ENCODE data around the gene TAF1C. TPM values are rescaled to one million over a fixed set of nuclear protein-coding genes. Genes with fewer than 3 reads are reported as not detected.

The TAF1C gene
- polyA plus RNA-seq, 1 of the 3 experiments (the other 2 are of a cell fraction) = 49.3 TPM

DNA sequence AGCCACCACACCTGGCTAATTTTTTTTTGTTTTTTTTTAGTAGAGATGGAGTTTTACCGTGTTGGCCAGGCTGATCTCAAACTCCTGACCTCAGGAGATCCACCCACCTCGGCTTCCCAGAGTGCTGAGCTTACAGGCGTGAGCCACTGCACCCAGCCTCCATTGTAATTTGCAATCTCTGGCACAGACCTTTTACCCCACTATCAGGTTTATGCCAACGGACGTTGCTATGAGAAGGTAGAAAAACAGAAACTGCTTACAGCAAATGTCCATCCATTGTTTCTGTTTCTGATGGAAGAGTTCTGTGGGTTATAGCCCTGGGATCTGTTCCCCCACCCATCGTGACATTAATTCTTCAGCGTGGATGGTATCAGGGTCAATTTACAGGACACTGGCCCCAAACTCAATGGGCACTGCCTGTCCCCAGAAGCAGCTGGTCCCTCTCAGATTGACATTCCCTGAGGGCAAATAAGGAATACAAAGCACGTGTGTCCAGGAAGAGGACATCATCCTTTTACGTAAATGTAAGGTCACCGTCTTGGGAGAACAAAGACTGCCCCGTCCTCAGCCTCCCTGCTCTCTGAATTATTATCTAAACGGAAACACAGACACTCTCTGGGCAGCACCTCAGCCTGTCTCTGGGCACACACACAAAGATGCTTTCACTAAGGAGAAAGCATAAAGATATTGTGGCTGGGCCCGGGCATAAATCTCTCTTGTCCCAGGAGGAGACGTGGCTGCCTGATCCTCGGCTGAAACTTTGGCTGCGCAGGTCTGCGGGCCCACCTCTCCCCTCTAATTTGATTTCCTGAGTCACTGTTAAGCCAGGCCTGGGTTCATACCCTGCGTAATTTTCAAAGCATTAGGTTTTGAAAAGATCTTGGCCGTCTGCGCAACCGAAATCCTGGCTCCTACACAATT is 47.7 kb upstream of the TAF1C start:
- peak; percentile 70 for DNase-seq
- 73% methylated on average over 18 of the region's 21 CpGs for WGBS (ENCODE audit: low lambda C conversion rate)
- H3K79me2 ChIP-seq (ENCODE audit: insufficient read depth) = no peaks in the 10 kb centered on the region
- no peaks in the 10 kb centered on the region; the same call in 1 of the 2 replicates for H3K27me3 ChIP-seq (ENCODE audit: insufficient read depth)
- H2AFZ ChIP-seq (ENCODE audit: low read depth) = peak overlapping the region; percentile 56; the same call in 1 of the 2 replicates
- H3K9me2 ChIP-seq = no peaks in the 10 kb centered on the region
- no peak overlapping the region for H3K9ac ChIP-seq
- no peaks in the 10 kb centered on the region for H3F3A ChIP-seq (replicated peaks; ENCODE audit: insufficient read depth)
- H3K4me2 ChIP-seq = no peak overlapping the region
- no peak overlapping the region for H3K4me3 ChIP-seq (ENCODE audit: low read depth in 2 of 2, low read length in 1 of 2)
- no peaks in the 10 kb centered on the region for H4K20me1 ChIP-seq (ENCODE audit: insufficient read depth)
- TF ChIP-seq SIN3A (IDR thresholded peaks at IDR 0.05; ENCODE audit: borderline replicate concordance, low read depth, low read length) (no peak), RCOR1 (IDR thresholded peaks at IDR 0.05; ENCODE audit: low read length) (0 out of 2 replicates have a peak, but pooled peaks have one; percentile 13), FOXJ3 (CRISPR knock-in tag; IDR thresholded peaks at IDR 0.05) (peak; percentile 25; the same call in 1 of the 2 replicates)
- no peaks in the 10 kb centered on the region for H3K36me3 ChIP-seq (replicated peaks in 1 of 2; ENCODE audit: control insufficient read depth in 1 of 2, insufficient read depth in 2 of 2, low read length in 1 of 2)
- H3K4me1 ChIP-seq (ENCODE audit: control insufficient read depth in 1 of 2, insufficient read depth in 2 of 2, low read depth in 1 of 2, low read length in 1 of 2) = peaks cover 0 to 9% of the 10 kb centered on the region in 2 experiments; a peak in 1 of 4 replicates
- ChIA-PET CTCF (interaction anchor here (1.1 to 1.4 kb wide), 3 partner anchors 9 to 43 kb away, joined by 3 to 4 read pairs (median 4); no protein-coding TSS in a partner anchor), POLR2A (no interaction called here)
- H3K9me3 ChIP-seq = no peaks in the 10 kb centered on the region
- peak overlapping the region in 1 of 2 experiments; percentile 54; a peak in 2 of 4 replicates for H3K27ac ChIP-seq (ENCODE audit: low read depth in 2 of 2, low read length in 1 of 2)

DNA sequence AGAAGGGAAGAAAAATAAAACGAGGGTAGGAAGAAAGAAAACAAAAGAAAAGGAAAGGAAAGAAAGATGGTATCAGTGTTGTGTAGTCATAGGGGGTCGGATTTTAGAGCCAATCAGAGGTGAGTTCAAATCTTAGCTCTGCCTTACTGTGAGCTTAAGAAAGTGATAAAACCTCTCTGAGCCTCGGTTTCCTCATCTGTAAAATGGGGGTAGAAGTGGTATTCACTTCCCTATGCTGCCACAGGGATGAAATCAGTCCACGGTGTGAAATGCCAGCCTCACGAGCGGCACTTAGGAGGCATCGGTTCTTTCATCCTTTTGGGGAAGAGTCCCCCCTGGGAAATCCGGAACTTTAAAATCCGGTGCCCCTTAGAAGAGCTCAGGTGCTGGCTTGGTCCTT is 46.9 kb upstream of the TAF1C start:
- H3K4me3 ChIP-seq (ENCODE audit: low read depth in 2 of 2, low read length in 1 of 2) = no peak overlapping the region
- no peak overlapping the region for H3K9ac ChIP-seq
- POLR2A ChIA-PET = no interaction called here
- H3K27ac ChIP-seq (ENCODE audit: low read depth in 2 of 2, low read length in 1 of 2) = no peak overlapping the region
- H3K79me2 ChIP-seq (ENCODE audit: insufficient read depth) = no peaks in the 10 kb centered on the region
- no peak for DNase-seq
- TF ChIP-seq SIN3A (IDR thresholded peaks at IDR 0.05; ENCODE audit: borderline replicate concordance, low read depth, low read length) (no peak), EZH2phosphoT487 (IDR thresholded peaks at IDR 0.05; ENCODE audit: borderline replicate concordance, low read depth) (no peak), MXI1 (IDR thresholded peaks at IDR 0.05; ENCODE audit: low read depth, low read length) (no peak), SMC3 (IDR thresholded peaks at IDR 0.05; ENCODE audit: low read depth, low read length) (no peak), RCOR1 (IDR thresholded peaks at IDR 0.05; ENCODE audit: low read length) (no peak), NFIC (IDR thresholded peaks at IDR 0.05; ENCODE audit: borderline replicate concordance) (no peak), FOXJ3 (CRISPR knock-in tag; IDR thresholded peaks at IDR 0.05) (no peak), CHD2 (IDR thresholded peaks at IDR 0.05; ENCODE audit: low read length, partially characterized antibody) (no peak), RFX5 (IDR thresholded peaks at IDR 0.05; ENCODE audit: low read length) (no peak), NRF1 (IDR thresholded peaks at IDR 0.05; ENCODE audit: low read depth, low read length) (no peak), EP300 (IDR thresholded peaks at IDR 0.05; ENCODE audit: borderline replicate concordance in 1 of 2, low read depth in 1 of 2, low read length in 1 of 2) (no peak), RAD21 (IDR thresholded peaks at IDR 0.05; ENCODE audit: low read length) (no peak)
- TF ChIP-seq, protein P1, sequence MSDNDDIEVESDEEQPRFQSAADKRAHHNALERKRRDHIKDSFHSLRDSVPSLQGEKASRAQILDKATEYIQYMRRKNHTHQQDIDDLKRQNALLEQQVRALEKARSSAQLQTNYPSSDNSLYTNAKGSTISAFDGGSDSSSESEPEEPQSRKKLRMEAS (IDR thresholded peaks at IDR 0.05; ENCODE audit: low read depth) = no peak
- TF ChIP-seq, protein P2, sequence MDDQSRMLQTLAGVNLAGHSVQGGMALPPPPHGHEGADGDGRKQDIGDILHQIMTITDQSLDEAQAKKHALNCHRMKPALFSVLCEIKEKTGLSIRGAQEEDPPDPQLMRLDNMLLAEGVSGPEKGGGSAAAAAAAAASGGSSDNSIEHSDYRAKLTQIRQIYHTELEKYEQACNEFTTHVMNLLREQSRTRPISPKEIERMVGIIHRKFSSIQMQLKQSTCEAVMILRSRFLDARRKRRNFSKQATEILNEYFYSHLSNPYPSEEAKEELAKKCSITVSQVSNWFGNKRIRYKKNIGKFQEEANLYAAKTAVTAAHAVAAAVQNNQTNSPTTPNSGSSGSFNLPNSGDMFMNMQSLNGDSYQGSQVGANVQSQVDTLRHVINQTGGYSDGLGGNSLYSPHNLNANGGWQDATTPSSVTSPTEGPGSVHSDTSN (IDR thresholded peaks at IDR 0.05) = no peak
- TF ChIP-seq, protein P3, sequence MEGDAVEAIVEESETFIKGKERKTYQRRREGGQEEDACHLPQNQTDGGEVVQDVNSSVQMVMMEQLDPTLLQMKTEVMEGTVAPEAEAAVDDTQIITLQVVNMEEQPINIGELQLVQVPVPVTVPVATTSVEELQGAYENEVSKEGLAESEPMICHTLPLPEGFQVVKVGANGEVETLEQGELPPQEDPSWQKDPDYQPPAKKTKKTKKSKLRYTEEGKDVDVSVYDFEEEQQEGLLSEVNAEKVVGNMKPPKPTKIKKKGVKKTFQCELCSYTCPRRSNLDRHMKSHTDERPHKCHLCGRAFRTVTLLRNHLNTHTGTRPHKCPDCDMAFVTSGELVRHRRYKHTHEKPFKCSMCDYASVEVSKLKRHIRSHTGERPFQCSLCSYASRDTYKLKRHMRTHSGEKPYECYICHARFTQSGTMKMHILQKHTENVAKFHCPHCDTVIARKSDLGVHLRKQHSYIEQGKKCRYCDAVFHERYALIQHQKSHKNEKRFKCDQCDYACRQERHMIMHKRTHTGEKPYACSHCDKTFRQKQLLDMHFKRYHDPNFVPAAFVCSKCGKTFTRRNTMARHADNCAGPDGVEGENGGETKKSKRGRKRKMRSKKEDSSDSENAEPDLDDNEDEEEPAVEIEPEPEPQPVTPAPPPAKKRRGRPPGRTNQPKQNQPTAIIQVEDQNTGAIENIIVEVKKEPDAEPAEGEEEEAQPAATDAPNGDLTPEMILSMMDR (IDR thresholded peaks at IDR 0.05) = no peak
- TF ChIP-seq, protein P4, sequence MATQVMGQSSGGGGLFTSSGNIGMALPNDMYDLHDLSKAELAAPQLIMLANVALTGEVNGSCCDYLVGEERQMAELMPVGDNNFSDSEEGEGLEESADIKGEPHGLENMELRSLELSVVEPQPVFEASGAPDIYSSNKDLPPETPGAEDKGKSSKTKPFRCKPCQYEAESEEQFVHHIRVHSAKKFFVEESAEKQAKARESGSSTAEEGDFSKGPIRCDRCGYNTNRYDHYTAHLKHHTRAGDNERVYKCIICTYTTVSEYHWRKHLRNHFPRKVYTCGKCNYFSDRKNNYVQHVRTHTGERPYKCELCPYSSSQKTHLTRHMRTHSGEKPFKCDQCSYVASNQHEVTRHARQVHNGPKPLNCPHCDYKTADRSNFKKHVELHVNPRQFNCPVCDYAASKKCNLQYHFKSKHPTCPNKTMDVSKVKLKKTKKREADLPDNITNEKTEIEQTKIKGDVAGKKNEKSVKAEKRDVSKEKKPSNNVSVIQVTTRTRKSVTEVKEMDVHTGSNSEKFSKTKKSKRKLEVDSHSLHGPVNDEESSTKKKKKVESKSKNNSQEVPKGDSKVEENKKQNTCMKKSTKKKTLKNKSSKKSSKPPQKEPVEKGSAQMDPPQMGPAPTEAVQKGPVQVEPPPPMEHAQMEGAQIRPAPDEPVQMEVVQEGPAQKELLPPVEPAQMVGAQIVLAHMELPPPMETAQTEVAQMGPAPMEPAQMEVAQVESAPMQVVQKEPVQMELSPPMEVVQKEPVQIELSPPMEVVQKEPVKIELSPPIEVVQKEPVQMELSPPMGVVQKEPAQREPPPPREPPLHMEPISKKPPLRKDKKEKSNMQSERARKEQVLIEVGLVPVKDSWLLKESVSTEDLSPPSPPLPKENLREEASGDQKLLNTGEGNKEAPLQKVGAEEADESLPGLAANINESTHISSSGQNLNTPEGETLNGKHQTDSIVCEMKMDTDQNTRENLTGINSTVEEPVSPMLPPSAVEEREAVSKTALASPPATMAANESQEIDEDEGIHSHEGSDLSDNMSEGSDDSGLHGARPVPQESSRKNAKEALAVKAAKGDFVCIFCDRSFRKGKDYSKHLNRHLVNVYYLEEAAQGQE (IDR thresholded peaks at IDR 0.05; ENCODE audit: low read depth, low read length) = no peak
- no peak overlapping the region for H3K4me2 ChIP-seq
- no peak overlapping the region for H2AFZ ChIP-seq (ENCODE audit: low read depth)
- H3K4me1 ChIP-seq (ENCODE audit: control insufficient read depth in 1 of 2, insufficient read depth in 2 of 2, low read depth in 1 of 2, low read length in 1 of 2) = peaks cover 0 to 8% of the 10 kb centered on the region in 2 experiments; a peak in 1 of 4 replicates
- no peaks in the 10 kb centered on the region for H3K9me3 ChIP-seq
- CTCF ChIA-PET = interaction anchor here (1.3 to 1.4 kb wide), 3 partner anchors 16 to 47 kb away, joined by 4 to 5 read pairs (median 4); partner anchors contain the start of gene TAF1C
- 83% methylated on average over 9 of the region's 9 CpGs for WGBS (ENCODE audit: low lambda C conversion rate)
- H4K20me1 ChIP-seq (ENCODE audit: insufficient read depth) = no peaks in the 10 kb centered on the region
- peaks cover under 1% of the 10 kb centered on the region for H3F3A ChIP-seq (replicated peaks; ENCODE audit: insufficient read depth)
- no peaks in the 10 kb centered on the region for H3K36me3 ChIP-seq (replicated peaks in 1 of 2; ENCODE audit: control insufficient read depth in 1 of 2, insufficient read depth in 2 of 2, low read length in 1 of 2)
- H3K27me3 ChIP-seq (ENCODE audit: insufficient read depth) = no peaks in the 10 kb centered on the region; the same call in 1 of the 2 replicates
- H3K9me2 ChIP-seq = no peaks in the 10 kb centered on the region
